ENCODE measurements around the gene TNIK. TPM values are rescaled to one million over a fixed set of nuclear protein-coding genes. Genes with fewer than 3 reads are reported as not detected.

The TNIK gene
- total RNA-seq, 1 donor from 2014 or later = 15.5 TPM

DNA sequence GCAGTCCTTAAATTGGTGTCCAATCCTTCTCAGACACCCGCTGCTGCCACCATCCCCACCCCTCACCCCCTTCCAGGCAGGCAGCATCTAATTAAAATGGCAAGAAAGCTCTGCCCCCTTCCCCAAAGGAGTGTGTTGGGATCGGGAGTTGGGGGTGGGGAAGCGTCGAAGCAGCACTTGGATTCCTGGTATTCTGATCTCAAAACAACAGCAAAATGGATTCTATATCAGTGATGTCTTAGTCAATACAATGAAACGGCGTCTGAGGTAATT is 1.4 kb downstream of the TNIK start:
- Mint-ChIP-seq H3K27ac (ENCODE audit: unreplicated experiment) (peak overlapping the region; percentile 46), H3K36me3 (ENCODE audit: unreplicated experiment) (no peaks in the 10 kb centered on the region), H3K27me3 (ENCODE audit: unreplicated experiment) (no peaks in the 10 kb centered on the region), H3K4me1 (ENCODE audit: unreplicated experiment) (peaks cover 33% of the 10 kb centered on the region), H3K4me3 (ENCODE audit: unreplicated experiment) (peak overlapping the region; percentile 94), H3K9me3 (ENCODE audit: unreplicated experiment) (no peaks in the 10 kb centered on the region)
- DNase-seq (ENCODE audit: extremely low spot score, unreplicated experiment) = no peak
- TF ChIP-seq, protein P1, sequence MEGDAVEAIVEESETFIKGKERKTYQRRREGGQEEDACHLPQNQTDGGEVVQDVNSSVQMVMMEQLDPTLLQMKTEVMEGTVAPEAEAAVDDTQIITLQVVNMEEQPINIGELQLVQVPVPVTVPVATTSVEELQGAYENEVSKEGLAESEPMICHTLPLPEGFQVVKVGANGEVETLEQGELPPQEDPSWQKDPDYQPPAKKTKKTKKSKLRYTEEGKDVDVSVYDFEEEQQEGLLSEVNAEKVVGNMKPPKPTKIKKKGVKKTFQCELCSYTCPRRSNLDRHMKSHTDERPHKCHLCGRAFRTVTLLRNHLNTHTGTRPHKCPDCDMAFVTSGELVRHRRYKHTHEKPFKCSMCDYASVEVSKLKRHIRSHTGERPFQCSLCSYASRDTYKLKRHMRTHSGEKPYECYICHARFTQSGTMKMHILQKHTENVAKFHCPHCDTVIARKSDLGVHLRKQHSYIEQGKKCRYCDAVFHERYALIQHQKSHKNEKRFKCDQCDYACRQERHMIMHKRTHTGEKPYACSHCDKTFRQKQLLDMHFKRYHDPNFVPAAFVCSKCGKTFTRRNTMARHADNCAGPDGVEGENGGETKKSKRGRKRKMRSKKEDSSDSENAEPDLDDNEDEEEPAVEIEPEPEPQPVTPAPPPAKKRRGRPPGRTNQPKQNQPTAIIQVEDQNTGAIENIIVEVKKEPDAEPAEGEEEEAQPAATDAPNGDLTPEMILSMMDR (IDR thresholded peaks at IDR 0.05) = no peak

DNA sequence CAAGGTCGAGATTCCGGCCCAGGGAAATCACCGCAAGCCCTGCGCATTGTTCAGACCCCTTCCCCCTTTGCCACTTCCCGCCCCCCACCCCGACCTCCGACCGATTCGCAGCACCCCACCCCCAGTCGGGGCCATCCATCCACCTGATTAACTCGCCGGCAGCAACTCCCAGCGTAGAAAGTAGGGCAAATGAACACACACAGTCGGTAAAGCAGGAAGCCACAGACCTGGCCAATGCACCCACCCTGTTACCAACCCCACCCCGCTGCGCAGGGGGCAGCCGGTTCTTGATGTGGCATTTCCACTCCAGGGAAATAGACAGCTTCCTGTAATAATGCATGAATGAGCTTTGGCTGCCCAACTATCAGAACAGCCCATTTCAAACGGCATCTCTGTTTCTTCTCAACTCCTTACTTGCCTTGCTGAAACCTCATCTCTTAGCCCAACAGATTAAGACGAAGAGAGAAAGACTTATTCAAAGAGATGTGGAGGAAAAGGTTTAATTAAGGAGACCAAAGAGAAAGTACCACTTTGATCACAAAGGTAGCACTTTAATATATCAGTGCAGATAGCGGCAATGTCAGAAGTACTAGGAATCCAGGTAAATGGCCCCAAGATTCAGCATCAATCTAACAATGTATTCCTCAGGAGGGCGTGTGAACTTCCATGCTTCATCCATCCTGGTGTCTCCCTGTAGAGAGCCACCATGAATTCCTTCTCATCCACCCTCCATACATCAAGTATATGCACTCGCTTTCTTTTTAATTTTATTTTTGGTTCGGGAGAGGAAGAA is 1.9 kb downstream of the TNIK start:
- no peaks in the 10 kb centered on the region for H3K27me3 Mint-ChIP-seq (ENCODE audit: unreplicated experiment)
- H3K9me3 Mint-ChIP-seq (ENCODE audit: unreplicated experiment) = no peaks in the 10 kb centered on the region
- peak overlapping the region; percentile 46 for H3K27ac Mint-ChIP-seq (ENCODE audit: unreplicated experiment)
- H3K36me3 Mint-ChIP-seq (ENCODE audit: unreplicated experiment) = no peaks in the 10 kb centered on the region
- H3K4me3 Mint-ChIP-seq (ENCODE audit: unreplicated experiment) = peak overlapping the region; percentile 94
- TF ChIP-seq, protein P1 (IDR thresholded peaks at IDR 0.05) = no peak
- DNase-seq (ENCODE audit: extremely low spot score, unreplicated experiment) = no peak
- peaks cover 33% of the 10 kb centered on the region for H3K4me1 Mint-ChIP-seq (ENCODE audit: unreplicated experiment)

DNA sequence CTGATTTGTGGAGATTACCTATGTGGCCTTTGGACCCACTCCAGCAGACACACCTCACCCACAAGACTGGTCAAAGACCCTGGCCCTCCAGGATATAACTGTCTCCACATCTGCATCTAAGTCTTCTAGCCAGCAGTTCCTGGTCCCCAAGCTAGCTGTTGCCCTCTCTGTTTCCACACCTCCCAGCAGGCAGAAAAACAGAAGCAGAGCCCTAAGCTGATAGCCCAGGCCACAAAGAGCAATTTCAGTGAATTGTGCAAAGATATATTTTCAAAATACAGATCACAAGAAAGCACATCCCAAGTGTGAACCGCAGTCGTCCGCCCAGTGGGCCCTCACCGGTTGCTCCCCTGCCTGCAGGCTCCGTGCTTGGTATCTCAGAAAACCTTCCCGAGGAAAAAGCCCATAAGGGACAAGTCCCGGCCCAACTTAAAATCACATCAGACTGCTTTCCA is 2.6 kb downstream of the TNIK start:
- no peaks in the 10 kb centered on the region for H3K9me3 Mint-ChIP-seq (ENCODE audit: unreplicated experiment)

DNA sequence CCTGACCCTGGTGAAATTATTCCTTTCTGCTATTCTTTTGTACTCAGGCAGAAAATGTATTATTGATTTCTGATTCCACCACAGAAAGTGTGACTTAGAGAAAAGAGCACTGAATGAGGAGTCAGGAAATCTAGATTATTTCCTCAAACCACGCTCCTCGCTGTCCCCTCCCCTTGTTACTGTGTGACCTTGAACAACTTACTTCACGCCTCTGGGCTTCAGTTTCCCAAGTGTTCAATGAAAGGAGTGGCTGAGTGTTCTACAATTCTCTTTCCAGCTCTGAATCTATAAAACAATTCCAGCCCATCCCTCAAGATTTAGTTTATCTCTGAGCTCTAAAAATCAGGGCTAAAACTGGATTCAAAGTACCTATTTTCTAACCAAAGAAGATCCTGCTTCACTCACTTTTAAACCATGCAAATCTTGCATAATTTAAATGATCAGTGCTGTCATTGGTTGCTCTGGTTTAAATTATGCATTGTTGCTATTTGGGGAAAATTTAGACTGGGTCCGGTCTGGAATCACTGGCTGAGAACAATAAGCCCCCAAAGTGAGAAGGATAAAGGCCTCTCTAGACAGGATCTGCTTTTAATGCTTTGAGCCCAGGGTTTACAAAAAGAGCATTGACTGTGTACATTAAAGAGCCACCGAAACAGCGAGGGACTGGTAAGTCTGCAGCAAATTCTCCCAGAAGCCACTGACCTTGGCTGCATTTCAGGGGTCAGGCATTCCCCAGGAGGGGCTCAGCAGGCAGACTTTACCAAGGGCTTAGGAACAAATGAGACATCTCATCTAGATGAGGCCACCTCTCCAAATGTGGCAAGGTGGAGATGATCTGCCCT is 3.2 kb downstream of the TNIK start:
- H3K36me3 Mint-ChIP-seq (ENCODE audit: unreplicated experiment) = no peaks in the 10 kb centered on the region
- H3K27me3 Mint-ChIP-seq (ENCODE audit: unreplicated experiment) = no peaks in the 10 kb centered on the region
- DNase-seq (ENCODE audit: extremely low spot score, unreplicated experiment) = no peak
- TF ChIP-seq, protein P1 (IDR thresholded peaks at IDR 0.05) = no peak
- H3K4me1 Mint-ChIP-seq (ENCODE audit: unreplicated experiment) = peaks cover 29% of the 10 kb centered on the region
- peak overlapping the region; percentile 94 for H3K4me3 Mint-ChIP-seq (ENCODE audit: unreplicated experiment)
- H3K27ac Mint-ChIP-seq (ENCODE audit: unreplicated experiment) = peak overlapping the region; percentile 50
- H3K9me3 Mint-ChIP-seq (ENCODE audit: unreplicated experiment) = no peaks in the 10 kb centered on the region

More for the DNA sequence above, 2.6 kb downstream of the TNIK start:
- no peaks in the 10 kb centered on the region for H3K36me3 Mint-ChIP-seq (ENCODE audit: unreplicated experiment)
- H3K4me1 Mint-ChIP-seq (ENCODE audit: unreplicated experiment) = peaks cover 33% of the 10 kb centered on the region
- peak overlapping the region; percentile 50 for H3K27ac Mint-ChIP-seq (ENCODE audit: unreplicated experiment)
- H3K27me3 Mint-ChIP-seq (ENCODE audit: unreplicated experiment) = no peaks in the 10 kb centered on the region
- H3K4me3 Mint-ChIP-seq (ENCODE audit: unreplicated experiment) = peak overlapping the region; percentile 94
- no peak for DNase-seq (ENCODE audit: extremely low spot score, unreplicated experiment)
- TF ChIP-seq, protein P1 (IDR thresholded peaks at IDR 0.05) = no peak
